Stimulated activated CD8-positive, alpha-beta memory T cell treated with anti-CD3 and anti-CD28 coated beads, Interleukin-4, amount 100 ng/mL, for 4 hours (primary cell): Measurements from ENCODE around the gene TAS2R8.
"Not testable (repeated sequence)": the region's sequence is repeated elsewhere in the genome, so short reads cannot be mapped to it uniquely, and the experiment has no call there.

ENCODE experiments used
- DNase-seq, 2 donors: peaks; one replicate each; pipeline ENCODE4 v3.0.0-alpha.2; 2020; ENCODE audit warnings: low read depth in 2 of 2, low spot score in 1 of 2

TAS2R8 gene, protein sequence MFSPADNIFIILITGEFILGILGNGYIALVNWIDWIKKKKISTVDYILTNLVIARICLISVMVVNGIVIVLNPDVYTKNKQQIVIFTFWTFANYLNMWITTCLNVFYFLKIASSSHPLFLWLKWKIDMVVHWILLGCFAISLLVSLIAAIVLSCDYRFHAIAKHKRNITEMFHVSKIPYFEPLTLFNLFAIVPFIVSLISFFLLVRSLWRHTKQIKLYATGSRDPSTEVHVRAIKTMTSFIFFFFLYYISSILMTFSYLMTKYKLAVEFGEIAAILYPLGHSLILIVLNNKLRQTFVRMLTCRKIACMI

GRCh38 chr12:10807186-10807585, at the start of gene TAS2R8:
Gene TAS2R8, minus strand, starts transcription at chr12:10807286. Its CDS starts 306 bp downstream, at chr12:10806980.
- DNase-seq: no peak

DNA sequence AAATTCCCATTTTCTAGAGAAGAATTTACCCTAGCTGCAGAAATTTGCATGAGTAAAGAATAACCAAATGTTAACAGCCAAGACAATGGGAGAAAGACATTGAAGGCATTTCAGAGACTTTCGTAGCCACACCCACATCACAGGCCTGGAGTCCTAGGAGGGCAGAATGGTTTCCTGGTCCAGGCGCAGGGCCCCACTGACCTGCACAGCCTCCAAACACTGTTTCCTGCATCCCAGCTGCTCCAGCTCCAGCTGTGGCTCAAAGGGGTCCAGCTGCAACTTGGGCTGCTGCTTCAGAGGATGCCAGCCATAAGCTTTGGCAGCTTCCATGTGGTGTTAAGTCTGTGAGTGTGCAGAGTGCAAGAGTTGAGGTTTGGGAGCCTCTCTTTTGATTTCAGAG, 48.7 kb upstream of the TAS2R8 start:
- no peak for DNase-seq

DNA sequence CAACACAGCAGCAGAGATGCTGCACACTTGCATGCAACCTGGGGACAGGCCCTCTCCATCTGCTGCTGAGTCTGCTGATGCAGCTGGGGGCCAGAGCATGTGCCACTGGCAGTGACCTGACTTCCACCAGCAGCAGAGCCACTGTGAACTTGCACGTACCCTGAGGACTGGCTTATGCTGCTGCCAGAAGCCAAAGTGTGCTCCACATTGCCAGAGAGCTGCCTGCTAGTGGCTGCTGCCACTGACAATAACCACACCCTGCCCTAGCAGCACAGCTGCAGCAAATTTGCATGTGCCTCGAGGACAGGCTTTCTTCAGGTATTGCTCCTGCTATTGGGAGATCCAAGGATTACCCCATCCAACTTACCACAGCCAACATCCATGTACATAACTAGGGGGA, 46.7 kb upstream of the TAS2R8 start:
- DNase-seq: no peak

GRCh38 chr12:10851243-10851858, 44.3 kb upstream of the TAS2R8 start:
- no peak for DNase-seq

DNA sequence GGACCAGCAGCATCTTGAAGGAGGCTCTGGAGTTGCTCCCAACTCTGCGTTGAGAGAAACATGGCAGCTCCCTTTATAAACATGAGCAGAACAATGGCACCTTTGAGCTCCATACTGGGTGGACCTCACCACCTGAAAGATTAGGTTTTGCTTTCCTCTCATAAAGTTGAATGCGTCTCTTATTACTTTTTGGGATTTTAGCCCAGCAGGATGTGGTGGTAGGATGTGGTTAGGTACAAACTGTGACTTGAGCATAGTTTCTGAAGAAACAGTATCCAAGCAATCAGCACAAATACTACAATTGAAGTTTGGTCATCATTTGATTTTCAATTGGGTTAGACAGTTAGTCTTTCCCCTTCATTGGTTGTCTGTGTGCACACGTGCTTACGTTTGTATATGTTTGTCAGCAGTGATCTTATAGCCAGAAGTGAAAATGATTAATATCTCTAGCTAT, 42.4 kb upstream of the TAS2R8 start, which contains the start of gene PRR4:
Gene PRR4 (minus strand): TSS at position 51 of the 454 bp plus-strand sequence. CDS start 38 bp downstream, at position 13.
- no peak for DNase-seq

- DNase-seq: no peak
Observed at GRCh38 chr12:10847744-10848143, 40.7 kb upstream of the TAS2R8 start.

GRCh38 chr12:10842862-10843261, 35.8 kb upstream of the TAS2R8 start:
- no peak for DNase-seq

GRCh38 chr12:10838461-10838860, 31.4 kb upstream of the TAS2R8 start:
- DNase-seq: no peak

DNA sequence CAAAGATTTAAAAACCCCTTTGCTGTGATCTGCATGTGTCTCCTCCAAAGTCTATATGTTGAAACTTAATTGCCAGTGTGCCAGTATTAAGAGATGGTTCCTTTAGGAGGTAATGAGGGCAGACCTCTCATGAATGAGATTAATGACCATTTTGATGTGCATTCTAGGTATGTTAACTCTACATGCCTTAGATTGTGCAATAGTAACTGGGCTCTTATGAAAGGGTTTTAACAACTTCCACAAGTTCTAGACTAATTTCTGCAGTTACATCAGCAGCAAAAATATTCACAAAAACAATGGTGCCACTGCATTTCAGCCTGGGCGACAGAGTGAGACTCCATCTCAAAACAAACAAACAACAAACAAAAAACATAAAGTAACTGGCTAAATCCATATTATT, 22.9 kb upstream of the TAS2R8 start:
- DNase-seq: no peak

GRCh38 chr12:10826258-10826657, 19.2 kb upstream of the TAS2R8 start, which contains the start of gene TAS2R10:
Gene TAS2R10, minus strand, starts transcription at chr12:10826358. Its CDS starts 89 bp downstream, at chr12:10826269.
- DNase-seq: no peak

GRCh38 chr12:10824957-10825356, 17.9 kb upstream of the TAS2R8 start:
- DNase-seq: no peak

DNA sequence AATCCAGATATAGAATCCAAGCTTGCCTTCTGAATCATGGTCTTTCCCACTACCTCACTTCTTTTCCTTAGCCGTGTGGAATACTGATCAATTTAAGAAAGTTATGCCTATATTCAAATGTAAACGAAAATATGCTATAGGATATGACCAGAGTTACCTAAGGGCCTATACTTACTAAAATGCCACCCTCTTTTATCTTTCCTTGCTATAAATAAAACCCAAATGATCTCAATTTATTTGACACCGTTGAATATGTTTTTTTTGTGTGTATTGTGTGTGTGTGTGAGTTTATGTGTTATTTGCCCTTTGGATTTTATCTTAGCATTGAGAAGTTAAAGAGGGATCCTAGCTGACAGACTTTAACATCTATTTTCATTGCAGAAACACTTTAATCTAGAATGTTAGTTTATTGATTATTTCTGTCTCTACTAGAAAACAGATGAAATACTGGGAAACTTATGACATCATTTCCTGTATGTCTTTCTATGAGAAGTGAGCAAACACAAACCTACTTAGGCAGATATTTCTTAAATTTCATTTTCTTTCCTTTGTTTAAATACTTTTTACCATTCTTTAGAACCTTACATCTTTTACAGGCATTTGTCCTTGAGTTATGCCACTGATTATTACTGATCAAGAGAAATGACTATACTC, 4.9 kb upstream of the TAS2R8 start:
- no peak for DNase-seq

DNA sequence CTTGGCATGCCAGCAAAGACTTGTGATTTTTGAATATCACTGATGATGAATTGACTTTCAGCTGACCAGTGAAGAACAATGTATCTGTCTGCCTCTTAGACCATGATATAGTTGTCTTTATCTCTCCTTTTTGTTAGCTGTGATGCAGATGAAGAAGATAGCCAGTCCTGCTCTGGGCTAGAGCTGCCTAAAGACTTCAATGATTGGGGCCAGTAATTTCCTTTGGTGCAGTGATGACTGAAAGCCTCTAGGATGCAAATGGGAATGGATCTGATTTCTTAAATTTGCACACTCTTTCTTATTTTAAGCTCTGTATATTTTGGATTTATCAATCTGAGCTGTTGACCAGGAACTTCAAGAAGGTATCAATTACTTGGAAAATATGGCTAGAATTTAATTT, 3.0 kb upstream of the TAS2R8 start, which contains the start of gene TAS2R9:
Gene TAS2R9 (minus strand): TSS at position 101 of the 400 bp plus-strand sequence. CDS start 93 bp downstream, at position 8.
- DNase-seq: no peak

GRCh38 chr12:10802587-10802986, 4.5 kb downstream of the TAS2R8 start, which contains the start of gene TAS2R7:
Gene TAS2R7, minus strand, starts transcription at chr12:10802627. Its CDS starts 57 bp downstream, at chr12:10802570.
- no peak for DNase-seq

DNA sequence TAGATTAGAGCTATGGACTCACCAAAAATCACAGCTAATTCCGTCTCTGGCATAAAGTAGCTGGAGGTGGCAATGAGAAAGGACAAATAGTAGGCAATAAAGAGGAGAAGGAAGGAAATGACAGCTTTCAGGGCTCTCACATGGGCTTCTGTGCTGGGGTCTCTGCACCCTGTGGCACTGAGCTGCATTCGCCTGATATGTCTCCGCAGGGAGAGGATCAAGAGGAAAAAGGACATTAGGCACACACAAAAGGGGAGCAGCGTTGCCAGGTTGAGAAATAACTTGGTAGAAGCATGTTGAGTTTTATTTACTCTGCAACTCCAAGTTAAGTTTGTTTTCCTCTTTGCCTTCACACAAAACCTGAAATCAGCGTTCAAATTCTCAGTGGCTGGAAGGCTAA, 5.3 kb downstream of the TAS2R8 start:
- no peak for DNase-seq

GRCh38 chr12:10794222-10794621, 12.9 kb downstream of the TAS2R8 start:
- DNase-seq: no peak

GRCh38 chr12:10791769-10792168, 15.3 kb downstream of the TAS2R8 start:
- not testable (repeated sequence) for DNase-seq

DNA sequence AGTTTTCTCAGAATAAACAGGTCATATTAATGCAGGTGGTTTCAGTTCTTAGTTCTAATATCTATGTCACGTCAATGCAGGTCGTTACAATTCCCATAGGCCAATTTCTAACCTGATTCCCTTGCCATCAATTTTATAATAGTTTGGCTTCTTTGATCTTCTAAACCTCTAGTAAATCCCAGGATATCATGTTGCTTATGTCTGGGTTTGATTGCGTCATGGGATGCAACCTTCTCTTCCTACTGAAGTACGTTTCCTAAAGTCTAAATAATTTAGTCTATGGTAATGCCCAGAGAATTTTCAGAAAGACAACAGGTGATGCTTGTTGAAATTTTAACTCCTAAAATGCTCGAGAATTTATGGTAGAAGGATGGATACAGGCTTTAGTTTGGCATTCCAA, 23.8 kb downstream of the TAS2R8 start:
- DNase-seq: no peak

- DNase-seq: no peak
Observed at GRCh38 chr12:10779103-10779502, 28.0 kb downstream of the TAS2R8 start.

- DNase-seq: no peak
Observed at GRCh38 chr12:10771132-10771733, 35.9 kb downstream of the TAS2R8 start.

- no peak for DNase-seq
Observed at GRCh38 chr12:10759657-10760056, 47.4 kb downstream of the TAS2R8 start.
